Cardiac muscle cell (in vitro differentiated cells and primary cell): ENCODE results near the gene RBM42. TPM values are rescaled to one million over a fixed set of nuclear protein-coding genes. Genes with fewer than 3 reads are reported as not detected.

Experiments used
- DNase-seq, 2 donors: peaks; one replicate each; pipeline versions ENCODE4 v3.0.0 to v3.0.0-alpha.2; 2010 to 2017; ENCODE audit warnings: low read depth in 1 of 2, low spot score in 1 of 2
- H3K27ac ChIP-seq: fragments of 200-600 bp; sonication (generic); 2 replicates; pipeline ENCODE4 v1.5.1; 2016
- H3K27me3 ChIP-seq: fragments of 200-600 bp; sonication (generic); 2 replicates; pipeline ENCODE4 v1.6.0; 2016; ENCODE audit warnings: control low read depth
- H3K36me3 ChIP-seq: fragments of 200-600 bp; sonication (generic); 2 replicates; pipeline ENCODE4 v1.5.1; 2016; ENCODE audit warnings: control low read depth
- H3K4me1 ChIP-seq: fragments of 200-600 bp; sonication (generic); 2 replicates; pipeline ENCODE4 v1.8.1; 2017; ENCODE audit warnings: low read depth, mild to moderate bottlenecking, mixed run types
- H3K4me3 ChIP-seq: fragments of 200-600 bp; sonication (generic); 2 replicates; pipeline ENCODE4 v1.5.1; 2016; ENCODE audit warnings: mild to moderate bottlenecking
- H3K9me3 ChIP-seq: fragments of 200-600 bp; sonication (generic); 2 replicates; pipeline ENCODE4 v1.5.1; 2017; ENCODE audit warnings: low read depth, mild to moderate bottlenecking, control low read depth
- CTCF ChIP-seq: IDR thresholded peaks from 2 replicates; pipeline ENCODE4 v1.5.1; 2012; ENCODE audit warnings: low read depth, mild to moderate bottlenecking, low read length
- polyA plus RNA-seq: library from polyadenylated mRNA; unstranded; fragments of >200 nt; fragmentation: Nextera tagmentation; extraction: Ambion mirVana; gene quantifications from 2 replicates; pipeline ENCODE4 v1.2.1, GENCODE V29; 2016
- total RNA-seq: library from RNA; depleted of rRNA; stranded (reverse); fragments of >200 nt; gene quantifications from 2 replicates; pipeline ENCODE4 v1.2.3, GENCODE V29; 2016

RBM42 gene
- total and polyA plus RNA-seq, 2 experiments from 2014 or later = 128 to 170 TPM

DNA sequence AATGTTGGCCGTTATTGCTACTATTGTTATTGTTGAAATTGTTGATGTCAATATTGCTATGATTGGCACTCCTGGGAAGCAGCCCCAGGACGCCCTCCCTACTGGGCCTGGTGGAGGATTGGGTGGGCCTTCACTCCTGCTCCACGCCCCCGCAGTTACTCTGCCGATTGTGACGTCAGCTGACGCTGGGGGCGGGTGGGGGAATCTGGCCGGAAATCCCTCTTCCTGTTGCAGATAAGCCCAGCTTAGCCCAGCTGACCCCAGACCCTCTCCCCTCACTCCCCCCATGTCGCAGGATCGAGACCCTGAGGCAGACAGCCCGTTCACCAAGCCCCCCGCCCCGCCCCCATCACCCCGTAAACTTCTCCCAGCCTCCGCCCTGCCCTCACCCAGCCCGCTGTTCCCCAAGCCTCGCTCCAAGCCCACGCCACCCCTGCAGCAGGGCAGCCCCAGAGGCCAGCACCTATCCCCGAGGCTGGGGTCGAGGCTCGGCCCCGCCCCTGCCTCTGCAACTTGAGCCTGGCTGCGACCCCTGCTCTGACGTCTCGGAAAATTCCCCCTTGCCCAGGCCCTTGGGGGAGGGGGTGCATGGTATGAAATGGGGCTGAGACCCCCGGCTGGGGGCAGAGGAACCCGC lies 12.8 kb downstream of the RBM42 start, which contains the start of gene ETV2:
TSS of gene ETV2 (plus strand) at position 231 of the 637 bp plus-strand sequence. CDS start 716 bp downstream, outside the sequence.
- Histone ChIP-seq H3K4me1 (peaks cover 6% of the 10 kb centered on the region), H3K4me3 (no peak within 1 kb of the TSS), H3K36me3 (peaks cover 13% of the 10 kb centered on the region), H3K9me3 (no peaks in the 10 kb centered on the region), H3K27me3 (no peaks in the 10 kb centered on the region), H3K27ac (peak within 1 kb of the TSS; percentile 31)
- peak; percentile 24 to 77 for DNase-seq
- no peak for TF ChIP-seq CTCF

DNA sequence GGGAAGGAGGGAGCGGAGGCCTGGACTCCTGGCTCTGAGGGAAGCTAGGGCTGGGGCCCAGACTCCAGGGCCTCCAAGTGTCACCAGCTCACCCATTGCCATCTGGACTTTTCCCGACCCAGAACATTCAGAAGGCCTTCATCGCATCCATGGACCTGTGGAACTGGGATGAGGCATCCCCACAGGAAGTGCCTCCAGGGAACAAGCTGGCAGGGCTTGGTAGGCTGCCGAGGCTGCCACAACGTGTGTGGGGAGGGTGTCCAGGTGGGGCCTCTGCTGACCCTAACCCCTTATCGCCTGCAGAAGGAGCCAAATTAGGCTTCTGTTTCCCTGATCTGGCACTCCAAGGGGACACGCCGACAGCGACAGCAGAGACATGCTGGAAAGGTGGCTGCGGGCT lies 13.5 kb downstream of the RBM42 start:
- no peaks in the 10 kb centered on the region for H3K27me3 ChIP-seq
- no peak overlapping the region for H3K4me3 ChIP-seq
- no peak for TF ChIP-seq CTCF
- peaks cover 6% of the 10 kb centered on the region for H3K4me1 ChIP-seq
- peak overlapping the region; percentile 31 for H3K27ac ChIP-seq
- DNase-seq = no peak
- H3K36me3 ChIP-seq = peaks cover 6% of the 10 kb centered on the region
- H3K9me3 ChIP-seq = no peaks in the 10 kb centered on the region

DNA sequence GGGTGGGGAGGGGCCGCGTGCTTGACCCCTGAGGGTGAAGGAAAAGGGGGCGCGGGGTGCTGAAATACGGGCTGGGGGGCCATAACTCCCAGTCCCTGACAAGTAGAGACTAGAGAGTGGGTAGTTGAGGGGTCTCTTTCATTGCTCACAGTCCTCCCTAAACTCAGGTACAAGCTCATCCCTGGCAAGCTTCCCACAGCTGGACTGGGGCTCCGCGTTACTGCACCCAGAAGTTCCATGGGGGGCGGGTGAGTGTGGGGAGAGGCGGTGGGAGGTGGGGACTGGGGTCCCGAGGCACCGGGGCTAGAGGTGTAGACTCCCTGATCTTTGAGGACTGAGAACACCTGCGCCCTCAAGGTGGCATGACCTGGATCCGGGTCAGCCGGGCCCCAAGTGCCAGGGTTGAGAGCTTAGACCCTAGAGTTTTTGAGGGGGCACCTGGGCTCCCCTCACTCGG lies 14.0 kb downstream of the RBM42 start:
- TF ChIP-seq CTCF = no peak
- H3K4me3 ChIP-seq = peak overlapping the region; percentile 33
- peaks cover under 1% of the 10 kb centered on the region for H3K36me3 ChIP-seq
- no peaks in the 10 kb centered on the region for H3K9me3 ChIP-seq
- DNase-seq = no peak
- peak overlapping the region; percentile 37 for H3K27ac ChIP-seq
- no peaks in the 10 kb centered on the region for H3K27me3 ChIP-seq
- peaks cover 6% of the 10 kb centered on the region for H3K4me1 ChIP-seq

DNA sequence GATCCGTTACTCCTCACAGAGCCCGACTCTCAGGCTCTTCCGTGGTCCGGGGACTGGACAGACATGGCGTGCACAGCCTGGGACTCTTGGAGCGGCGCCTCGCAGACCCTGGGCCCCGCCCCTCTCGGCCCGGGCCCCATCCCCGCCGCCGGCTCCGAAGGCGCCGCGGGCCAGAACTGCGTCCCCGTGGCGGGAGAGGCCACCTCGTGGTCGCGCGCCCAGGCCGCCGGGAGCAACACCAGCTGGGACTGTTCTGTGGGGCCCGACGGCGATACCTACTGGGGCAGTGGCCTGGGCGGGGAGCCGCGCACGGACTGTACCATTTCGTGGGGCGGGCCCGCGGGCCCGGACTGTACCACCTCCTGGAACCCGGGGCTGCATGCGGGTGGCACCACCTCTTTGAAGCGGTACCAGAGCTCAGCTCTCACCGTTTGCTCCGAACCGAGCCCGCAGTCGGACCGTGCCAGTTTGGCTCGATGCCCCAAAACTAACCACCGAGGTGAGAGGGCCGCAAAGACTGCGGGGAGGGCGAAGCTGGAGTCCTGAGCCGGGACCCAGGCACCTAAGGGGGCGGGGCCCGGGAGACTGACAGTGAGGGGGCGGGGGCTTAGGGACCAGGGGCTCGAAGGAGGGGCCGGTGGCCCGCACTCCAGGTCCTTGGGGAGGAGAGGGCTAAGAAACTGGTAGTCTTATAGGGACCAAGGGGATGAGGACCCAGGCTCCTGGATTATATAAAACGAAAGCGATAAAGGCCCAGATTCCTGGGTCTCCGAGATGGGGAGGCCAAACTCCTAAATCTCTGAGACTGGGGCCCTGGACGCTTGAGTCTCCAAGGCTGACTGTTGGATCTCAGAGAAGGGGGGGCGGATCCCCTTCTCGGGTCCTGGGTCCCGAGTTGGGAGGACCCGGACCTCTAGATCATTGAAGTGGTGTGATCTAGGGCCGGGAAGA lies 14.7 kb downstream of the RBM42 start:
- no peak for TF ChIP-seq CTCF
- no peaks in the 10 kb centered on the region for H3K36me3 ChIP-seq
- H3K9me3 ChIP-seq = no peaks in the 10 kb centered on the region
- H3K4me3 ChIP-seq = peak overlapping the region; percentile 33
- DNase-seq = peak; percentile 86 to 92
- H3K27ac ChIP-seq = peak overlapping the region; percentile 52
- H3K27me3 ChIP-seq = no peaks in the 10 kb centered on the region
- H3K4me1 ChIP-seq = peaks cover 6% of the 10 kb centered on the region

DNA sequence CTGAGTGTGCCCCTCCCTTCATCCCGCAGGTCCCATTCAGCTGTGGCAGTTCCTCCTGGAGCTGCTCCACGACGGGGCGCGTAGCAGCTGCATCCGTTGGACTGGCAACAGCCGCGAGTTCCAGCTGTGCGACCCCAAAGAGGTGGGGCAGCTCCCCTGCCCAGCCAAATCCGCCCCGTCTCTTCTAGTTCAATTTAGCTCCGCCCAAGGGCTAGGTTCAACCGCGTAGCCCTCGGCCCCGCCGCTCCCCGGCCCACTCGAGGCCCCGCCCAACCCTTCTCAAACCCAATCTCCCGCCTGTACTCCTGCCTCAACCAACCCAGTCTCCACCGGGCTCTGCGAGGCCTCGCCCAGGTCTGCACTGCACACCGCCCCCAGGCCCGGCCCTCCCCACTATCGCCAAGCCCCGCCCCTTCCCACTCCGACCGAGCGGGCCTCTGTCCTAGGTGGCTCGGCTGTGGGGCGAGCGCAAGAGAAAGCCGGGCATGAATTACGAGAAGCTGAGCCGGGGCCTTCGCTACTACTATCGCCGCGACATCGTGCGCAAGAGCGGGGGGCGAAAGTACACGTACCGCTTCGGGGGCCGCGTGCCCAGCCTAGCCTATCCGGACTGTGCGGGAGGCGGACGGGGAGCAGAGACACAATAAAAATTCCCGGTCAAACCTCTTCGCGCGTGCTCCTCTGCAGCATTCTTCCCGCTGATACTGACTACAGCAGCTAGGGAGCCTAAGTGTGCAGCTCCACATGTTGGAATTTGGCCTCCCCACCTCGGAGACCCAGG lies 15.6 kb downstream of the RBM42 start:
- Histone ChIP-seq H3K9me3 (no peaks in the 10 kb centered on the region), H3K4me1 (peaks cover 4% of the 10 kb centered on the region), H3K27ac (peak overlapping the region; percentile 67), H3K4me3 (peak overlapping the region; percentile 33), H3K36me3 (no peaks in the 10 kb centered on the region), H3K27me3 (no peaks in the 10 kb centered on the region)
- peak; percentile 96 to 97 for DNase-seq
- no peak for TF ChIP-seq CTCF
